Keratinocyte (primary cell): ENCODE measurements around the gene CAP2.
"Not testable (repeated sequence)": the region's sequence is repeated elsewhere in the genome, so short reads cannot be mapped to it uniquely, and the experiment has no call there.

Experiments used
- EZH2 ChIP-seq: IDR thresholded peaks from one replicate; pipeline ENCODE4 v1.6.1; 2012; ENCODE audit warnings: inconsistent platforms, mild to moderate bottlenecking, low read length, moderate library complexity
- TF ChIP-seq, protein P1 (sequence below), 3 experiments: IDR thresholded peaks in 1 of 3; conservative IDR thresholded peaks in 1 of 3; optimal IDR thresholded peaks in 1 of 3; 2 replicates in 2 of 3; 3 replicates in 1 of 3; pipeline versions ENCODE3 to v1.5.1; 2011; ENCODE audit warnings: low read length in 3 of 3, mild to moderate bottlenecking in 3 of 3, moderate library complexity in 2 of 3, control low read depth in 1 of 3, inconsistent platforms in 1 of 3; ENCODE audit not compliant: insufficient read depth in 2 of 3; ENCODE audit errors: extremely low read depth in 1 of 3

- TF ChIP-seq, protein P1, sequence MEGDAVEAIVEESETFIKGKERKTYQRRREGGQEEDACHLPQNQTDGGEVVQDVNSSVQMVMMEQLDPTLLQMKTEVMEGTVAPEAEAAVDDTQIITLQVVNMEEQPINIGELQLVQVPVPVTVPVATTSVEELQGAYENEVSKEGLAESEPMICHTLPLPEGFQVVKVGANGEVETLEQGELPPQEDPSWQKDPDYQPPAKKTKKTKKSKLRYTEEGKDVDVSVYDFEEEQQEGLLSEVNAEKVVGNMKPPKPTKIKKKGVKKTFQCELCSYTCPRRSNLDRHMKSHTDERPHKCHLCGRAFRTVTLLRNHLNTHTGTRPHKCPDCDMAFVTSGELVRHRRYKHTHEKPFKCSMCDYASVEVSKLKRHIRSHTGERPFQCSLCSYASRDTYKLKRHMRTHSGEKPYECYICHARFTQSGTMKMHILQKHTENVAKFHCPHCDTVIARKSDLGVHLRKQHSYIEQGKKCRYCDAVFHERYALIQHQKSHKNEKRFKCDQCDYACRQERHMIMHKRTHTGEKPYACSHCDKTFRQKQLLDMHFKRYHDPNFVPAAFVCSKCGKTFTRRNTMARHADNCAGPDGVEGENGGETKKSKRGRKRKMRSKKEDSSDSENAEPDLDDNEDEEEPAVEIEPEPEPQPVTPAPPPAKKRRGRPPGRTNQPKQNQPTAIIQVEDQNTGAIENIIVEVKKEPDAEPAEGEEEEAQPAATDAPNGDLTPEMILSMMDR (optimal IDR thresholded peaks at IDR 0.05 in 1 of 3, IDR thresholded peaks at IDR 0.05 in 1 of 3, conservative IDR thresholded peaks at IDR 0.05 in 1 of 3; ENCODE audit: extremely low read depth in 1 of 3, insufficient read depth in 2 of 3, low read length in 3 of 3) = not testable (repeated sequence)
- not testable (repeated sequence) for TF ChIP-seq EZH2
These were observed 35.3 kb downstream of the CAP2 start for GRCh38 chr6:17428595-17429120.
